Activated CD8-positive, alpha-beta memory T cell treated with anti-CD3 and anti-CD28 coated beads for 24 hours (primary cell): Measurements from ENCODE around the gene ERF.

Source experiments
- DNase-seq: peaks from one replicate; pipeline ENCODE4 v3.0.0-alpha.2; 2020

ERF gene

GRCh38 chr19:42206871-42207755 lies 47.8 kb downstream of the ERF start:
- DNase-seq, result no peak

- DNase-seq, result no peak
These were observed 50.3 kb downstream of the ERF start for GRCh38 chr19:42204664-42205063.

DNA sequence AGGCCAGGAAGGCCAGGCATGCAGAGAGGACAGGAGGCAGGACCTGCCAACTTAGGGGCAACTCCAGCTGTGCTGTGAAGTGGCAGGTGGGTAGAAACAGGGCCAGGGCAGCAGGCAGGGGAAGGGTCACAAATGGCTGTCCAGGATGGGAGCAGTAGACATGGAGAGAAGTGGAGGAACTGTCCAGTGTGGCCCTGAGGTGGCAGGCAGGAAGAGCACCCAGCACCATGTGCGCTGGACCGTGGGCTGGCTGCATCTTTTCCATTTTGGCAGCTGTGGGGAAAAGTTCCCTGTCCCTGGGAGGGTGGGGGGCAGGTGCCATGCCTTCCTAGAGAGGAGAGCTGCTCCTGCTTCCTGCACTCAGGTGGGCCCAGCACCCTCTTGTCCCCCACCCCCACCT lies 51.2 kb downstream of the ERF start:
- DNase-seq, result no peak

DNA sequence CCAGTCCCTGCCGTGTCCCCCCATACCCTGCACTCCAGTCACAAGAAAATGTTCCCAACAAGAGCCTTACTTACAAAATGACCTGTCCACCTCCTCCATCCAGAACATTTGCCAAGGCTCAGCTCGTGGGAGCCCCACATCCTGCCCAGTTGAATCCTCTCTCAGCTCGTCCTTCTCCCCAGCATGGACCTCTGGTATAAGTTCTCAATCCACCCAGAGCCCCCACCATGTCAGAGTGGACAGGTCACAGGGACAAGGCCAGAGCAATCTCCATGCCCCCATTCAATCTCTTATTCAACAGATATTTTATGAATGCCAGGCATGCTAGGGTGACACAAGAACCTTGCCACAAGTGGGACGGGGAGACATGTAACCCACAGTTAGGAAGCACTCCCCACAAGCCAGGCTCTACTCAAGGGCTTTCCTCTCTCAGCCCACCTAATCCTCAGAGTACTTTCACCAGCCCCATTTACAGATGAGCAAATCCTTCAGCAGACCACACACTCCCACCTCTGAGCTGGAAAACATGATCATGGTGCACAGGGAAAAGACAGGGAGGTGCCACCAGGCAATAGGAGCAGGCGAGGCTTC lies 52.5 kb downstream of the ERF start:
- DNase-seq, result no peak

- peak; percentile 70 for DNase-seq
These were observed 53.2 kb downstream of the ERF start for GRCh38 chr19:42201489-42202289.

DNA sequence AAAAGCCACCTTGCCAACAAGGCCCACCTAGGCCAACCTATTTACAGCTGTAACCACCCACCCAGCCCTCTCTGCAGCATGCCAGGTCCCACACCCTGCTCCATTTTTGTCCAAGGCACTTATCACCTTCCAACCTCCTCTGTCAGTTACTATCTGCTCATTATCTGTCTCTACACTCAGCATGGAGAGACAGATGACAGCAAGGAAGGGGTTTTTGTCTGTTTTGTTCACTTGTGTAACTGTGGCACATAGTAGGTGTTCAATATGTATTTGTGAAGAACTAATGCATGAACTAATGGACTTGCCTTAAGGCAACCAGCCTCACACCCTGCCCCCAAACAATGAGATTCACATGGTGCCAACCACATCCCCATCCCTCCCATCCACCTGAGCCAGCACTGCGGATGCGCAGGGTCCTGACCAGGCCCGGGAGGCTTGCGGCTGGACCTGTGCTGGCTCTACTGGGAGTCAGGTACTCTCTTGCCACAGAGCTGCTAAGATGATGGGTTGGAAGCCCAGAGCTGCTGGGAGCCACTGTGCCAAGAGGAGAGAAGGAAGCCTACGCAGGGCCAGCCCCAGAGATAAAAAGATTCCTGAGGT lies 54.7 kb downstream of the ERF start:
- DNase-seq, result no peak

DNA sequence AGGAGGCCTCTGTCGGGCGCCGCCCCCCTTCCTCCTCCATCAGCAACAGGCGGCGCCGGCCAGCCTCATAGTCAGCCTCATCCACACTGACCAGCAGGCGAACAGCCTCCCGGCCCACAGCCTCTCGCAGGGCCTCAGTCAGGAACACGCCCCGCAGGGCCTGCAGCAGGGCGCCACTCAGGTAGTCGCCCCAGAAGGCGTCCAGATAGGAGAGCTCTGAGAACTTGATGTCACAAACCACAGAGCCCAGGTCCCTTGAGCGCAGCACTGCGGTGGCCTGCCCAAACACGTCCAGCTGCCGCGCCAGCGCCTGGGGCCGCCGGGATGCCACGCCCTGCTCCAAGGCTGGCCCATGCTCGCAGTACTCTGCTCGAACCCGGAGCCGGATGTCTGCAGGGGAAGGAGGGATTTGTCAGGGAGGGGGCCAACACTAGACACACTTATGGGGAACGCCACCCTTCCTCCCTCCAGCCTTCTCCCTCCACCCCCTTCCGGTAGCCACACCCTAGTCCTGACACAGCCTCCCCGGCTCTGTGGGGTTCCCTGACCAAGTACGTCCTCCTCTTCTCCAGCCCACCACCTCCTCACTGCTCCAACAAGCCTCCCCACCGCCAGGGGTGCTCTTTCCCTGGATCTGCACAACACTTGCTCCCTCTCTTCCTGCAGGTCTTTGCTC lies 55.4 kb downstream of the ERF start:
- peak; percentile 73 for DNase-seq

- peak; percentile 83 for DNase-seq
These were observed 56.1 kb downstream of the ERF start for GRCh38 chr19:42198676-42199439.
